HG03342 (cell line): ENCODE measurements around the gene ADGRB3.
"Not testable (repeated sequence)": the region's sequence is repeated elsewhere in the genome, so short reads cannot be mapped to it uniquely, and the experiment has no call there.

ENCODE experiments used
- ATAC-seq: cut with Tn5 transposase; IDR thresholded peaks from one replicate; pipeline ENCODE4 v1.9.1; 2021; ENCODE audit warnings: mild to moderate bottlenecking, moderate library complexity; ENCODE audit not compliant: unreplicated experiment

Gene ADGRB3

GRCh38 chr6:69098910-69099309, 463.8 kb downstream of the ADGRB3 start:
- no peak for ATAC-seq

GRCh38 chr6:69100772-69101171, 465.7 kb downstream of the ADGRB3 start:
- no peak for ATAC-seq

GRCh38 chr6:69102416-69102815, 467.3 kb downstream of the ADGRB3 start:
- no peak for ATAC-seq

GRCh38 chr6:69105288-69105687, 470.2 kb downstream of the ADGRB3 start:
- no peak for ATAC-seq

- no peak for ATAC-seq
These were observed 471.4 kb downstream of the ADGRB3 start for GRCh38 chr6:69106511-69106910.

GRCh38 chr6:69111301-69111700, 476.2 kb downstream of the ADGRB3 start:
- no peak for ATAC-seq

- no peak for ATAC-seq
These were observed 481.6 kb downstream of the ADGRB3 start for GRCh38 chr6:69116658-69117057.

GRCh38 chr6:69121461-69122406, 486.7 kb downstream of the ADGRB3 start:
- not testable (repeated sequence) for ATAC-seq

- ATAC-seq: no peak
These were observed 487.3 kb downstream of the ADGRB3 start for GRCh38 chr6:69122407-69122773.

GRCh38 chr6:69128411-69128810, 493.3 kb downstream of the ADGRB3 start:
- no peak for ATAC-seq

- no peak for ATAC-seq
These were observed 494.0 kb downstream of the ADGRB3 start for GRCh38 chr6:69129046-69129445.

GRCh38 chr6:69135927-69136326, 500.8 kb downstream of the ADGRB3 start:
- no peak for ATAC-seq

- ATAC-seq: no peak
These were observed 503.1 kb downstream of the ADGRB3 start for GRCh38 chr6:69138148-69138547.

GRCh38 chr6:69138893-69139494, 503.9 kb downstream of the ADGRB3 start:
- no peak for ATAC-seq

GRCh38 chr6:69145062-69145461, 510.0 kb downstream of the ADGRB3 start:
- no peak for ATAC-seq

GRCh38 chr6:69146385-69146784, 511.3 kb downstream of the ADGRB3 start:
- no peak for ATAC-seq

GRCh38 chr6:69155467-69155866, 520.4 kb downstream of the ADGRB3 start:
- ATAC-seq: no peak

- no peak for ATAC-seq
These were observed 527.7 kb downstream of the ADGRB3 start for GRCh38 chr6:69162811-69163210.

GRCh38 chr6:69164564-69165229, 529.6 kb downstream of the ADGRB3 start:
- no peak for ATAC-seq

GRCh38 chr6:69179681-69180080, 544.6 kb downstream of the ADGRB3 start:
- ATAC-seq: no peak

GRCh38 chr6:69180361-69181067, 545.4 kb downstream of the ADGRB3 start:
- ATAC-seq: no peak
